Left lung (tissue), 10 donors: ENCODE data around the gene OXLD1. TPM values are rescaled to one million over a fixed set of nuclear protein-coding genes. Genes with fewer than 3 reads are reported as not detected.

Experiments
- ATAC-seq: fragments of 200-7000 bp; cut with Tn5 transposase; one replicate; pipeline ENCODE4 v1.9.1; 2020; ENCODE audit warnings: moderate library complexity
- DNase-seq, 4 donors: peaks; one replicate each; pipeline ENCODE4 v3.0.0-alpha.2; 2013 to 2020
- H3K27ac ChIP-seq, 2 donors: fragments of 200-600 bp; sonication (generic) in 1 of 2; one replicate each; pipeline versions ENCODE4 v1.5.0 to v1.8.0; 2020 to 2021
- H3K27me3 ChIP-seq, 2 donors: fragments of 200-600 bp; sonication (generic) in 1 of 2; one replicate each; pipeline versions ENCODE4 v1.5.0 to v1.8.0; 2020 to 2021
- H3K36me3 ChIP-seq, 2 donors: fragments of 200-600 bp; sonication (generic) in 1 of 2; one replicate each; pipeline versions ENCODE4 v1.5.0 to v1.8.0; 2020 to 2021
- H3K4me1 ChIP-seq, 2 donors: fragments of 200-600 bp; one replicate each; pipeline ENCODE4 v1.8.0; 2021
- H3K4me3 ChIP-seq, 2 donors: fragments of 200-600 bp; sonication (generic) in 1 of 2; one replicate each; pipeline versions ENCODE4 v1.5.0 to v1.8.0; 2020 to 2021; ENCODE audit warnings: mild to moderate bottlenecking in 1 of 2
- H3K9me3 ChIP-seq, 2 donors: fragments of 200-600 bp; sonication (generic) in 1 of 2; one replicate each; pipeline versions ENCODE4 v1.5.0 to v1.8.0; 2020 to 2021
- CTCF ChIP-seq, 2 donors: fragments of 200-600 bp; sonication (generic) in 1 of 2; IDR thresholded peaks; one replicate each; pipeline versions ENCODE4 v1.5.0 to v1.8.0; 2021; ENCODE audit warnings: antibody characterized with exemption in 2 of 2
- intact Hi-C, 2 donors: fragments of 100-400 bp; cut with DNase I; formaldehyde crosslinking; loops; one replicate each; pipeline versions ENCODE4 v1.11.2 to v1.14.2; 2022
- polyA plus RNA-seq, 6 donors: library from polyadenylated mRNA; unstranded; fragments of 120-200 nt; gene quantifications; one replicate each; pipeline ENCODE4 v1.2.1, GENCODE V29; 2013; ENCODE audit not compliant: insufficient read length in 6 of 6
- total RNA-seq, 2 donors: library from RNA; stranded (reverse); fragmentation: NEBNext Ultra II Directional; extraction: Animal tissue kit (Norgen Biotek cat#: 25700); gene quantifications; one replicate each; pipeline ENCODE4 v1.2.1, GENCODE V29; 2021
- donor health status: DM: no; HTN: yes; CAD: no.
- donor health status: DM: no; HTN: no; CAD: no.

Gene OXLD1
- total and polyA plus RNA-seq, 8 donors = 8.9 to 33.8 (median 13.9) TPM

- ATAC-seq = no peak
Measured at GRCh38 chr17:81646869-81647600, 19.4 kb downstream of the OXLD1 start.

GRCh38 chr17:81644976-81645952 is 21.1 kb downstream of the OXLD1 start:
- Histone ChIP-seq H3K4me3 (no peak overlapping the region), H3K9me3 (no peaks in the 10 kb centered on the region), H3K4me1 (no peaks in the 10 kb centered on the region), H3K36me3 (no peaks in the 10 kb centered on the region), H3K27me3 (peaks cover 37 to 38% of the 10 kb centered on the region in 2 donors), H3K27ac (no peak overlapping the region)
- ATAC-seq = no peak
- TF ChIP-seq CTCF (IDR thresholded peaks at IDR 0.05) = no peak
- DNase-seq = peak in 1 of 4 donors; percentile 67
- intact Hi-C loops = no loop called here

More at GRCh38 chr17:81646869-81647600, 19.4 kb downstream of the OXLD1 start:
- Histone ChIP-seq H3K4me3 (no peak overlapping the region), H3K27me3 (peaks cover 37 to 56% of the 10 kb centered on the region in 2 donors), H3K27ac (no peak overlapping the region), H3K4me1 (no peaks in the 10 kb centered on the region), H3K9me3 (no peaks in the 10 kb centered on the region), H3K36me3 (no peaks in the 10 kb centered on the region)
- intact Hi-C loops = no loop called here
- TF ChIP-seq CTCF (IDR thresholded peaks at IDR 0.05) = no peak
- peak in 1 of 4 donors; percentile 34 for DNase-seq

- intact Hi-C loops = no loop called here
- H3K4me1 ChIP-seq = no peaks in the 10 kb centered on the region
- H3K4me3 ChIP-seq = no peak overlapping the region
- H3K27ac ChIP-seq = no peak overlapping the region
- H3K9me3 ChIP-seq = no peaks in the 10 kb centered on the region
- no peak for ATAC-seq
- no peak for TF ChIP-seq CTCF (IDR thresholded peaks at IDR 0.05)
- peak in 1 of 4 donors; percentile 31 for DNase-seq
- no peaks in the 10 kb centered on the region for H3K36me3 ChIP-seq
- H3K27me3 ChIP-seq = peaks cover 29 to 30% of the 10 kb centered on the region in 2 donors
Measured at GRCh38 chr17:81644496-81644895, 21.9 kb downstream of the OXLD1 start.

- no peak overlapping the region for H3K27ac ChIP-seq
- no peaks in the 10 kb centered on the region for H3K9me3 ChIP-seq
- peaks cover 3 to 5% of the 10 kb centered on the region in 2 donors for H3K27me3 ChIP-seq
- intact Hi-C loops = no loop called here
- H3K4me1 ChIP-seq = peaks cover 5% of the 10 kb centered on the region in 2 donors
- no peaks in the 10 kb centered on the region for H3K36me3 ChIP-seq
- ATAC-seq = no peak
- no peak overlapping the region for H3K4me3 ChIP-seq
- DNase-seq = peak in 1 of 4 donors; percentile 55
- no peak for TF ChIP-seq CTCF (IDR thresholded peaks at IDR 0.05)
Measured at GRCh38 chr17:81641825-81642489, 24.4 kb downstream of the OXLD1 start.
